Posterior vena cava (tissue), 2 donors: ENCODE results near the gene RIT2. TPM values are rescaled to one million over a fixed set of nuclear protein-coding genes. Genes with fewer than 3 reads are reported as not detected.

Source experiments
- DNase-seq: peaks from one replicate; pipeline ENCODE4 v3.0.0-alpha.2; 2020; ENCODE audit warnings: low spot score
- intact Hi-C, 2 donors: fragments of 100-400 bp; cut with DNase I; formaldehyde crosslinking; loops; one replicate each; pipeline versions ENCODE4 v1.14.1 to v1.14.2; 2022 to 2023
- long read RNA-seq, 2 donors: library from polyadenylated mRNA; unstranded; transcript quantifications; one replicate each; pipeline ENCODE4 v2.0.0, GENCODE V29; 2020 to 2021
- total RNA-seq, 2 donors: library from RNA; stranded (reverse); fragmentation: NEBNext Ultra II Directional; extraction: Animal tissue kit (Norgen Biotek cat#: 25700); gene quantifications; one replicate each; pipeline ENCODE4 v1.2.1, GENCODE V29; 2021
- donor health status: DM: yes; HTN: yes; CAD: no.
- donor health status: DM: yes; HTN: yes; CAD: no.

Gene RIT2
- total RNA-seq: not detected
- long read RNA-seq, donor 1: 0 reads
- long read RNA-seq, donor 2: 0 reads

GRCh38 chr18:43115076-43115921 lies at the start of gene RIT2:
Gene RIT2, minus strand, starts transcription at chr18:43115685.
- no peak for DNase-seq

GRCh38 chr18:43161528-43161927 lies 46.0 kb upstream of the RIT2 start:
- intact Hi-C loops: no loop called here
- DNase-seq: no peak

More at GRCh38 chr18:43115076-43115921, at the start of gene RIT2:
- intact Hi-C loops: no loop called here

- DNase-seq: no peak
- intact Hi-C loops: no loop called here
Observed at GRCh38 chr18:43160509-43160908, 45.0 kb upstream of the RIT2 start.

GRCh38 chr18:43159926-43160325 lies 44.4 kb upstream of the RIT2 start:
- DNase-seq: no peak
- intact Hi-C loops: no loop called here

GRCh38 chr18:43159086-43159770 lies 43.7 kb upstream of the RIT2 start:
- intact Hi-C loops: no loop called here
- DNase-seq: no peak

GRCh38 chr18:43158381-43158780 lies 42.9 kb upstream of the RIT2 start:
- no peak for DNase-seq
- intact Hi-C loops: no loop called here

- intact Hi-C loops: no loop called here
- DNase-seq: no peak
Observed at GRCh38 chr18:43155842-43156241, 40.4 kb upstream of the RIT2 start.

- DNase-seq: no peak
- intact Hi-C loops: no loop called here
Observed at GRCh38 chr18:43148231-43148630, 32.7 kb upstream of the RIT2 start.

- no peak for DNase-seq
- intact Hi-C loops: no loop called here
Observed at GRCh38 chr18:43141208-43141607, 25.7 kb upstream of the RIT2 start.

- DNase-seq: no peak
- intact Hi-C loops: no loop called here
Observed at GRCh38 chr18:43139288-43139946, 23.9 kb upstream of the RIT2 start.

GRCh38 chr18:43134876-43135275 lies 19.4 kb upstream of the RIT2 start:
- intact Hi-C loops: no loop called here
- DNase-seq: no peak

GRCh38 chr18:43130716-43131260 lies 15.3 kb upstream of the RIT2 start:
- intact Hi-C loops: no loop called here
- no peak for DNase-seq

- intact Hi-C loops: no loop called here
- DNase-seq: no peak
Observed at GRCh38 chr18:43129946-43130524, 14.6 kb upstream of the RIT2 start.

- intact Hi-C loops: no loop called here
- DNase-seq: no peak
Observed at GRCh38 chr18:43125471-43125870, 10.0 kb upstream of the RIT2 start.

GRCh38 chr18:43122955-43123354 lies 7.5 kb upstream of the RIT2 start:
- intact Hi-C loops: no loop called here
- no peak for DNase-seq

GRCh38 chr18:43116699-43117294 lies 1.3 kb upstream of the RIT2 start:
- DNase-seq: no peak
- intact Hi-C loops: no loop called here

- no peak for DNase-seq
- intact Hi-C loops: no loop called here
Observed at GRCh38 chr18:43113220-43113895, 2.1 kb downstream of the RIT2 start.

- intact Hi-C loops: no loop called here
- DNase-seq: no peak
Observed at GRCh38 chr18:43108882-43109281, 6.6 kb downstream of the RIT2 start.

GRCh38 chr18:43108469-43108868 lies 7.0 kb downstream of the RIT2 start:
- intact Hi-C loops: no loop called here

More at GRCh38 chr18:43108469-43108868, 7.0 kb downstream of the RIT2 start:
- DNase-seq: no peak
